Activated CD8-positive, alpha-beta memory T cell treated with anti-CD3 and anti-CD28 coated beads, Interleukin-2, amount 50 U/mL, for 48 hours (primary cell): ENCODE measurements around the gene SMPDL3B.

ENCODE experiments used
- DNase-seq: peaks from one replicate; pipeline ENCODE4 v3.0.0-alpha.2; 2020

SMPDL3B gene

DNA sequence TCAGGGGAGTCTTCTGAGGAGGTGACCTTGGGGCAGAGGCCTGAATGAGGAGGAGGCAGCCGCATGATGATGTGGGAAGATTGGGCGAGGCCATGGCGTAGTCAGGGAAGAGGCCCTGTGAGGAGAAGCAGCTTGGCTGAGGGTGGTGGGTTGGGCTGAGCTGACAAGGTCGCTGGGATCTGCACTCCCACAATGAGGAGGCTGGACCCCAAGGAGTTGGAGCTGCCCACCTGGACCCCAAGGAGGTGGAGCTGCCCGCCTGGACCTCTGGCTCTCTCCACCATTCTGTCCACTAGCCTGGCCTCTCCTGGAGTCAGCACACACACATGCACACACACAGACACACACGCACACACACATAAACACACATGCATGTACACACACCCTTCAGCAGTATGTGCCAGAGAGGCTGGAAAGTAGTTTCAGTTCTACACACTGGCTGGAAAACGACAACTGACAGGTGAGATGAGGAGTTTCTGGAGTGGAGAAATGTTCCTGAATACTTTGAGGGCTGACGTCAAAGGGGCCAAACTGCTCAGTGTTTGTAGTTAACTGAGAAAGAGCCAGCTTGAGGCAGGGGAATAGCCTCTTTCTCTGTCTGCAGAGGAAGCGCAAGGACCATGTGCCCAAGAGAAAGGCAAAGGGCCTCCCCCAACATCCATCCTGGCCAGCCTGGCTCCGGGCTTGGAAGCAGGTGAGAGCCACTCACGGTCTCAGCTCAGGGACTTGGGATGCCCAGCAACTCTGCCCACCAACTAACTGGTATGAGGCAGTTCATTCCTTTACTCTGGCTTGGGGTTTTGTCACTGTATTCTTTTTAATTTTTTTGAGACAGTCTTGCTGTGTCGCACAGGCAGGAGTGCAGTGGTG, 7.1 kb downstream of the SMPDL3B start:
- no peak for DNase-seq

DNA sequence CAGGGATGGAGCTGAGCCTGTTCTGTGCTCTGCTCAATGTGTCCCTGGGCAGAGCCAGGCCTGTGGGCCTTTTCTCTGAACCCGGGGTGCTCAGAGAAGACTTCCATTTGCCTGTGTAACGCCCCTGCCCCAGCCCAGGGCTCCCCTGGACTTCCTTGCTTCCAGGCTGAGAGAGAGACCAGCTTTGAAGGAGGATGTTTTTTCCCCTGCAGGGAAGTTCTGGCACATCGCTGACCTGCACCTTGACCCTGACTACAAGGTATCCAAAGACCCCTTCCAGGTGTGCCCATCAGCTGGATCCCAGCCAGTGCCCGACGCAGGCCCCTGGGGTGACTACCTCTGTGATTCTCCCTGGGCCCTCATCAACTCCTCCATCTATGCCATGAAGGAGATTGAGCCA, 10.2 kb downstream of the SMPDL3B start:
- no peak for DNase-seq

GRCh38 chr1:27949027-27949426, 14.2 kb downstream of the SMPDL3B start:
- no peak for DNase-seq

DNA sequence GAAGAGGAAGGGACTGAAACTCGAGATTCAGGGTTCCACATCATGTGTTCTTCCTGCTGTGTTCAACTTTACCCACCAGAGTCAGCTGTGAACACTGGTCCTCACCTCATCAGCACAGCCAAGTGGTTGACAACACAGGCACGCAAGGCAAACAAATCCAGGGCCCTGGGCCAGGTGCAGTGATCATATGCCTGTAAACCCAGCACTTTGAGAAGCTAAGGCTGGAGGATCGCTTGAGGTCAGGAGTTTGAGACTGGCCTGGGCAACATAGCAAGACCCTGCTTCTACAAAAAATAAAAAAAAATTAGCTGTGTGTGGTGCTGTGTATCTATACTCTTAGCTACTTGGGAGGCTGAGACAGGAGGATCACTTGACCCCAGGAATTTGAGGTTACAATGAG, 16.6 kb downstream of the SMPDL3B start:
- DNase-seq, result no peak

- DNase-seq, result no peak
These were observed 17.3 kb downstream of the SMPDL3B start for GRCh38 chr1:27952147-27952546.

- DNase-seq, result no peak
These were observed 19.4 kb downstream of the SMPDL3B start for GRCh38 chr1:27954186-27954585.

GRCh38 chr1:27955076-27955475, 20.3 kb downstream of the SMPDL3B start:
- no peak for DNase-seq

GRCh38 chr1:27956761-27957160, 22.0 kb downstream of the SMPDL3B start:
- no peak for DNase-seq

- no peak for DNase-seq
These were observed 22.9 kb downstream of the SMPDL3B start for GRCh38 chr1:27957655-27958054.

DNA sequence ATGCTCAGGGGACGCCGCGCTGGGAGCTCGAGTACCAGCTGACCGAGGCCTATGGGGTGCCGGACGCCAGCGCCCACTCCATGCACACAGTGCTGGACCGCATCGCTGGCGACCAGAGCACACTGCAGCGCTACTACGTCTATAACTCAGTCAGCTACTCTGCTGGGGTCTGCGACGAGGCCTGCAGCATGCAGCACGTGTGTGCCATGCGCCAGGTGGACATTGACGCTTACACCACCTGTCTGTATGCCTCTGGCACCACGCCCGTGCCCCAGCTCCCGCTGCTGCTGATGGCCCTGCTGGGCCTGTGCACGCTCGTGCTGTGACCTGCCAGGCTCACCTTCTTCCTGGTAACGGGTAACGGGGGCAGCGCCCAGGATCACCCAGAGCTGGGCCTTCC, 23.7 kb downstream of the SMPDL3B start:
- no peak for DNase-seq

- DNase-seq, result peak; percentile 91
These were observed 25.2 kb downstream of the SMPDL3B start, which contains the start of gene XKR8 for GRCh38 chr1:27959792-27960603. TSS of gene XKR8 (plus strand) at chr1:27959973. CDS start at chr1:27960070, 97 bp downstream.

DNA sequence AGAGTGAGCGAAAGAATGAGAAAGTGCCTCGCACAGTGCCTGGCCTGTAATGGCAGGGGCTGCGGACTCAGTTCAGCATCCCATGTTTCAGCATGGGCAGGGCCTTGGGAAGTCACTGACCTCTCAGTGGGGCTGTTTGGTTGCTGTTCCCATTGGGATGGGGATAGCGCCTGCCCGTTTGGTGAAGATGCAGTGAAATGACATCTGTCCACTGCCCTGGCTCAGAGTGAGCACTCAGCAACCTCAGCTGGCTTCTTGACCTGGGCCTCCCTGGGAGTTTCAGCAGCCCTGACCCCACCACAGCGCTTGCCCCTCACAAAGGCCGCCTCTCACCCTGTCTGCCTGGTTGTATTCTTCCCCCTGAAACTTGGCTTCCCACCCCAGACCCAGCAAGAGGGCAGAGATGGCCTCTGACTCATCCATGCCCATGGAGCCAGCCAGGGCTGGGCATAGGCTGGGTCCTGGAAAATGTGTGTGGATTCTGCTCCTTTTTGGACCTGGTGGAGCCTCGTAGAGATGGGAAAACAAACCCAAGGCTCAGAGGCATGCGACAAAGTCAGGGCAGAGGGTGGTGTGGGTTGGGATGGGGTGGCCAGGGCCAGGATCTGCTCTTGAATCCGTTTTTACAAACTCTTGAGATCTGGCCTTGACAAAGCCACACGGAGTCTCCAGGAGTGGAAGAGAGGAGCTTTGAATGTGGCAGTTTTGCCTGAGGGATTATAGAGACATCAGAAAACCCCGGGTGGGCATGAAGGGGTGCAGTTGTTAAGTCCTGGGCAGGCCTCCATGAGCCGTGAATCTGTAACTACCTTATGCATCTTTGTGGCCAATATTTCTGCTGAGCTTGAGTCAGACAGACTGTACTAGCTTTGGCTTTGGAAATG, 26.2 kb downstream of the SMPDL3B start:
- DNase-seq, result no peak

DNA sequence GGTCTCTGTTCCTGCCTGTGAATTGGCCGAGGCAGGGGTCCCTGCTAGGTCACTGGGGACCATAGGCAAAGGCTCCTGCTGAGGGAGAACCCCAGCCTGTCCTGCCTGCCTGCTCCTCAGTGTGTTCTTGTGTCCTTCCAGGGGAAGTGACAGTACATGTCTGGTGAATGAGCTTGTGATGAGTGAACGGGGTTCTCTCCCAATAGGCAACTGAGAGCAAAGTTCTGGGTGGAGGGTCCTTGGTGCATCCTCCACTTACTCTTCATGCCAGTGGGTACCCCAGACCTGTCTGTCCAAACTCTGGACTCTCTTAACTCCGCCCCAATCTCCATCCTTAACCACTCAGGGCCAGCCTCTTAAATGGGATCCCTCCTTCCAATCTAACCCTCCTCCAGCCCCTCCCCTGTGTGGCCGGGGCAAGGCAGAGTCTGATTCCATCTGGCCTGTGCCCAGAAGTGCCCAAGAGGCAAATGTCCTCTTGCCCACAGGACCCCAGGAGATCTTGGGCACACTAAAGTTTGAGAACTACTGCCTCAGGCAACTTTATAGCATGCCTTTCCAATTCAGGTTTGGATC, 26.9 kb downstream of the SMPDL3B start:
- DNase-seq, result no peak

- no peak for DNase-seq
These were observed 28.6 kb downstream of the SMPDL3B start for GRCh38 chr1:27963393-27963792.

- no peak for DNase-seq
These were observed 31.8 kb downstream of the SMPDL3B start for GRCh38 chr1:27966402-27967105.

DNA sequence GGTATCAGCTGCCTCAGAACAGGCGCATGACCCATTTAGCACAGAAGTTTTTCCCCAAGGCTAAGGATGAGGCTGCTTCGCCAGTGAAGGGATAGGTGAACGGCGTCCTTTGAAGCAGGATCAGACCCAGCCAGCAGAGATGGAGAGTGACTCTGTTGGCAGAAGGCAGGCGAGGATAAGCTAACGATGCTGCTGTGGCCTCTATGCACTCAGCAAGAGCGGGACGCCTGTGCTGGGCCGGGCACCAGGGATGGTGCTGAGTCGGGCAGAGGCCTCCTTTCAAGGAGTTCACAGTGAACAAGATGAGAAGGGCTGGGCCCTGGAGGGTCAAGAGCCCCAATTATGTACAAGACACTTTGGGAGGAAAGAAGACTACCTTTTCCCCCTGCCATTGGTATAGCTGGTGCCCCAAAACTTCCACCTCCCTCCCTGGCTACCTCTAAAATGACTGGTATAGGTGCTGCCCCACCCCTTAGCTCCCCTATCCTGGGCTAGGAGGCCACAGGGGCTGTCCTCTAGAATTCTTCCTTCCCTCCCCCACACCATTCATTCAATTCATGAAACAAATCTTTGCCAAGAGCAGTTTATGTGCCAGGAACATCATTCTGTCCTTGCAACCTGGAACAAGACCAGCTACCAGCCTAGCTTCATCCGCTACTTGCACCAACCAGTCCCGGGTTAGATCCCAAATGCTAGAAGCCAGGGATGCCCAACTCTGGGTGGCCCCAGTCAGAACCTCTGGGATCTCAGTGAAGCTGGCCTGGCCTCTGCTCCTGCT, 32.5 kb downstream of the SMPDL3B start:
- DNase-seq, result no peak

GRCh38 chr1:27967884-27968466, 33.2 kb downstream of the SMPDL3B start:
- no peak for DNase-seq

GRCh38 chr1:27968692-27969091, 33.9 kb downstream of the SMPDL3B start:
- no peak for DNase-seq

- DNase-seq, result no peak
These were observed 35.6 kb downstream of the SMPDL3B start for GRCh38 chr1:27970401-27970800.

DNA sequence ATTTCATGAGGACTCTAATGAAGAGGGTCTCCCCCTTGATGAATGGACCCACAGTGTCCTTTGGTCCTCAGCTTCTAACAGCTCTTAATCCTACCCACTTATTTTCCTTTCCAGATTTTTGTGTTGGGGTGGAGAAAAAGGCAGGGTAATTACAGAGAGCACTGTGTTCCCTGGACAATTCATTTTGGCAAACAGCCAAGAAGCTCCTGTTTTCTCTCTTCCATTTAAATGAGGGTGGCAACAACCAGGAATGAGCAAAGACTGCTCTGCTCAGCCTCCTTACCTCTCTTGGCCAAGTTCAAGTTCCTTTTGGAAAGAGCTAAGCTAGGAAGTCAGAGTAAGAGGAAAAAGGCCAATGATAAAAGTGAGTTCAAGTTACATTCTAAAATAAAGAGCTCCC, 36.9 kb downstream of the SMPDL3B start:
- no peak for DNase-seq

DNA sequence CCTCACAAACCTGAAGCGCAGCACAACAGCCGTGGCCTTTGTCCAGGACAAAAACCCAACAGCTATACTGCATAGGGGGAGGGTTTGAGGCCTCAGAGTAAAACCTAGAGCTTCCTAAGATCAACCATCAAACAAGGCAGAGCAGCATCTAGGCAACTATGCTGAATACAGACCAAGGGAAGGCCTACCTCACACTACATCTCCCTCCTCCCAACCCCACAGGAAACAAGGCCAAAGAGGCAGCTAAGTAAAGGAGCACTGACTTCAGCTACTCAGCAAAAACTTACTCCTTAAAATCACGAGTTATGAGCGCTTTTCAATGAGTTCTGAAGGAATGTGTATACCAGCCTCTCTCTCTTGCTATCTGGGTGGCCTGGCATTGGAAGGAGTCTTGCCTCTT, 37.3 kb downstream of the SMPDL3B start:
- no peak for DNase-seq
